Epithelial cell of esophagus (primary cell): ENCODE data around the gene DACH1.

Source experiments
- DNase-seq: peaks from one replicate; pipeline ENCODE4 v3.0.0; 2010; ENCODE audit warnings: low read depth
- H3K4me3 ChIP-seq: 2 replicates; pipeline ENCODE4 v1.5.1; 2011; ENCODE audit warnings: mild to moderate bottlenecking, low read length, control low read depth
- CTCF ChIP-seq: IDR thresholded peaks from 2 replicates; pipeline ENCODE4 v1.5.1; 2011; ENCODE audit warnings: low read depth, mild to moderate bottlenecking, low read length, control low read depth, inconsistent platforms; ENCODE audit not compliant: insufficient read depth; ENCODE audit errors: missing control alignments

The DACH1 gene

GRCh38 chr13:71638751-71639150, 228.3 kb downstream of the DACH1 start:
- no peak for TF ChIP-seq CTCF
- DNase-seq: no peak
- no peak overlapping the region for H3K4me3 ChIP-seq

- no peak for DNase-seq
- no peak for TF ChIP-seq CTCF
- no peak overlapping the region for H3K4me3 ChIP-seq
These were observed 232.2 kb downstream of the DACH1 start for GRCh38 chr13:71634602-71635443.

- no peak for DNase-seq
- no peak for TF ChIP-seq CTCF
These were observed 232.8 kb downstream of the DACH1 start for GRCh38 chr13:71634182-71634581.

GRCh38 chr13:71632721-71633120, 234.3 kb downstream of the DACH1 start:
- no peak for TF ChIP-seq CTCF
- no peak for DNase-seq
- no peak overlapping the region for H3K4me3 ChIP-seq

More at GRCh38 chr13:71634182-71634581, 232.8 kb downstream of the DACH1 start:
- H3K4me3 ChIP-seq: no peak overlapping the region

GRCh38 chr13:71632206-71632605, 234.8 kb downstream of the DACH1 start:
- no peak for TF ChIP-seq CTCF
- H3K4me3 ChIP-seq: no peak overlapping the region
- no peak for DNase-seq

- no peak for TF ChIP-seq CTCF
- H3K4me3 ChIP-seq: no peak overlapping the region
- no peak for DNase-seq
These were observed 237.8 kb downstream of the DACH1 start for GRCh38 chr13:71629167-71629566.
